Right forelimb (tissue), 1 donor: ENCODE measurements around the gene SFMBT2.

Experiments used
- DNase-seq: peaks from one replicate; pipeline ENCODE4 v3.0.0-alpha.2; 2018

Gene SFMBT2

GRCh38 chr10:7170626-7171322 lies 240.1 kb downstream of the SFMBT2 start:
- DNase-seq = no peak

DNA sequence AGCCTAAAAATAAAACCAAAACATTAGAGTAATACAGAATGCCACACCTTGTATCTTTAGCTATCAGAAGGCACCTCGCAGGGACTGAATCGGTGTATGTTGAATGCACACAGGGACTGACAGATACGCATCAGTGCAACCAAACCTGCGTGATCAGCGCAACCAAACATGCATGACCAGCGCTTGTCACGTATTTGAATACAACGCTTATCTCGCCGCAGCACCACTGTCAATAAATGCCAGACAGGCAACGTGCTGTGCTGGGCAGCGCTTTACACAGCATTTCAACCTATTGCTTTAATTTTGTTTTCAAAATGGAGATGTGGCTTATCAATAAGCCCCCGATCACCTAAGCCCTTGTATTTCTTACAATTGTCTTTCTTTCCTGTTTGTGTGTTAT lies 242.4 kb downstream of the SFMBT2 start:
- DNase-seq = no peak

- no peak for DNase-seq
These were observed 245.2 kb downstream of the SFMBT2 start for GRCh38 chr10:7165500-7166177.

DNA sequence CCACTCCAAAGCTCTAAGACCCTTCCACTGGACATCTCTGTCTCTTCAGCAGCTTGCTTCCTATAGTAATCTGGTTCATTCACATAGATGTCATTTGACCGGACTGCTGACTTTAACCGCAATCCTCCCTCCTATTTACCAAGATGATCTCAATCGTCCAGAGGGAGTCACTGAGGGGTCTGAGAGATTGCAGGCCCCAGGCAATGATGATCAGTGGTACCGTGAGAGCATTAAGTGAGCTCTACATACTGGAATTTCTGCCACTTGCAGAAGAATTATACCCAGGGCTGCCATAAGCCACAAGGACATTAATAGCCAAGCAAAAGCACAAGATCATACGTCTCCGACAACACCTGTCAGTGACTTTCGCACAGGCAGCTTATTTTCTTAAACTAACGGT lies 245.9 kb downstream of the SFMBT2 start:
- no peak for DNase-seq

DNA sequence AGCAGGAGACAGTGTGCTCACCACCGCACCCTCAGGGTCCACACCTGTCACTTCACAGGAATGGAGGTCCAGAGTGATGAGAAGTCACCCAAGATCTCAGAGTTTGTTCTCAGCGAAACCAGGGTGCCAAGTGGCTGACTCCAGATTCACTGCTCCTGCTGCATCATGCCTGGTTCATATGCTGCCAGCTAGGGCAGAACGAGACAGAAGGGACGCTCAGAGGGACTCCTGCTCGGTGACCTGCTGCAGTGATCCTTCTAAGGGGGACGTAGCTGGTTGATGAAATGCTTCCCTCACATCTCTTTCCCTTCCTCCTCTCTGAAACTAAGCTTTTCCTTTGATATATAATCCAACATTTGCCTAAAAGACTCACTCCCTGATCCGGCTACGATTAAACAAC lies 248.5 kb downstream of the SFMBT2 start:
- no peak for DNase-seq

DNA sequence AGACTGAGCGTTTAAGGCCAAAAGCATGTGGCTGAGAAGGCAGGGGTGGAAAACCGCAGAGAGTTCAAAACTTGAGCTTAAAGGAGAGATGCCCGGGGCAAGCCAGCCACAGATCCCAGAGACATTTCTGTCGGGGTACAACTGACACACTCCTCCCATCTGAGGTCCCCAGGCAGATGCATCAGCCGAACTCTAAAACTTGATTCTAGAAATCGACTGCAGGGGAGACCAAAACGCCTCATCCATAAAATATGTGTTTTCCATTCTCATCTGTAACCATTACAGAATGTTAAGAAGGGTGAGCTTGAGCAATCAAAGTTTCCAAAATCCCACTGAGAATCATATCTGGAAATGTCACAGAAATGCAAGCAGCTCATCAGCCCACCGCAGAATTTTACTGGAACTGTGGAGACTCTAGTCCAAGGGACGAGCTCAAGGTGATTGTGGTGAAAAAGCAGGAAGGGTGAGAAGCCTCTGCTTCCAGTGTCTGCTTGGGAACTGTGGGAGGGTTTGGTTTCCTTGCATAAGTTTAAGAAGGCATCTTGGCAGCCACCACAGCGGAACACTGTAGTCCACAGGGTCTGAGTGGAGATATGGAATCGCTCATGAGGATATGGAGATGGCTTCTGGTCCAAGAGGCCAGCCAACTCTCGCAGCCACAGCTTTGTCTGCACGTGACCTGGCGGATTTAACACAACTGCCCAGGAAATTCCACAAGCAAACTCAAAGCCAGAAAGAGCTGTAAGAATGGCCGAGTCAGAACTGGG lies 249.2 kb downstream of the SFMBT2 start:
- DNase-seq = no peak

- no peak for DNase-seq
These were observed 250.9 kb downstream of the SFMBT2 start for GRCh38 chr10:7159928-7160327.

GRCh38 chr10:7159517-7159916 lies 251.3 kb downstream of the SFMBT2 start:
- no peak for DNase-seq

DNA sequence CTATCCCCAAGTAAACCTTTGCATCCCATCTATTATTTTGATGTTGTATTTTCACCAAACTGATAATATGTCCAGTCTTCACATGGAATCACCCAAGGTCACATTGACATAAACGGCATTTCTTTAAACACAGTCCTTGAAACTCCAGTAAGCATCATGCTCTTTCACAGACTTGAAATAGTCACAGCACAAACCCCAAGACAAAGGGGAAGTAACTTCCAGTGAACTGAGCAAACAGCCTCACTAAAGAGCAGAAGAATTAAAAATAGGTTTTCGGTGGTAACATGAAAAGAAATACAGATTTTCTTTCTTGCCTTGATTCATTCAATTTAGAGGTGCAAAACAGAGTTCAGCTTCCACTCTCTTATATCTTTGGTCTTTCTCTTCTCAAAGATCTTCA lies 253.7 kb downstream of the SFMBT2 start:
- DNase-seq = no peak

DNA sequence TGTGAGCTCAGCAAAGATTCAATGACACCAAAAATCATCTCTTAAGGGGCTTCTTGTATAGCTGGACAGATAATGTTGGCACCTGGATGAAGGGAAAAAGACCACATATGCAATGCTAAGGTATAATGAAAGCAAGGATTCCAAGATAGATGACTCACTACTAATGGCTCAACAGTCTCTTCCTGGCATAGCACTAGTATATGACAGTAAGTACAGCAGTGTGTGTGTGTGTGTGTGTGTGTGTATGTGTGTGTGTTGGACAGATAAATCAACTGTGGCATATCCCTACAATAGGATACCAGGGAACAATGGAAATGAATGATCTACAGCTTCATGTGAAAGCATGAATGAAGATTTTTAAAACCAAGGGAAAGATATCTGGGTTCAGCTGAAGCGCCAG lies 257.1 kb downstream of the SFMBT2 start:
- DNase-seq = no peak

- no peak for DNase-seq
These were observed 257.9 kb downstream of the SFMBT2 start for GRCh38 chr10:7152982-7153381.

DNA sequence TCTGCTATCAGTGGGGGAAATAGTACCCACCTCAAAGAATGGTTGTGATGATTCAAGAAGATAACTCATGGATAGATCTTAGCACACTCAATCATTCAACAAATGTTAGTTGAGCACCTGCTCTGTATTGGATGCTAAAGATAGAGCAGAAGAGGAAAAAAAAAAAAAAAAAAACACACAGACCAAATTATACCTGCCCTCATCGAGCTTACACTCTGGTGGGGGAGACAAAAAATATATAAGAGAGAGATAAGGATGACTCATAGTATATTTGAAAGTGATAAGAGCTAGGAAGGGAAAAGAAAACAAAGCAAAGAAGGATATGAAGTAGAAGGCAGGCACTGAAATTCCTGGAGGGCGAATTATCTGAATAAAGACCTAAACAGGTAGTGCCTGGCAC lies 258.5 kb downstream of the SFMBT2 start:
- no peak for DNase-seq

DNA sequence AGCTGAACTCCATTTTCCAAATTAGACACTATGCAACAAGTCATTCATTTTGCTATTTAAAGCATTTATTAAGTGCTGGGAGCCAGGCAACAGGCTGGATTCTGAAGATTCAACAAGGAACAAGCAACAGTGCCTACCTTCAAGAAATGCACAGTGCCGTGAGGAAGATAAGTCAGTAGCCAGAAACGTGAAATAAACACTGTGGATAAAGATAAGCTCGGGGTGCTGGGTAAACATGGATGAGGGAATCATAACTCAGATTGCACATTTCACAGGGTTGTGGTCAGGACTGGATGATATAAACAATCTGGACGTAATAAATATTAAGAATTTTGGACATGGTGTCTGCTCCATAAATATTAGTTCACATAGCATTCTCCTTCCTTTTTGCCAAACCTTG lies 259.3 kb downstream of the SFMBT2 start:
- DNase-seq = no peak

DNA sequence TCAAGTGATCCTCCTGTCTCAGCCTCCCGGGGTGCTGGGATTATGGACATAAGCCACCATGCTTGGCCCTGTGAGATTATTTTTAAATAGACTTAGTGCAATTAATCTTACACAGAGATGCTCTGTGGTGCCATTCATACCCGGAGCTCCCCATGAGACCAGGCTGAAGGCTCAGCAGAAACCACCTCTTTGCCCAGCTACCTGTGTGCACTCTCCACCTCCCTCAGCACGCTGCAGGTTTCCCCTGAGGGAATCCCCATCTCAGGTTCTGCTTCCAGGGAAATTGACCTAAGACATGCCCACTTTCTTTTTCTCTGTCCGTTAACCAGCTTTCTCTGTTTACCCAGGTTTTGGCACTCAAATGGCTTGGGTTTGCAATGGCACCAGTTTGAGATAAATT lies 260.5 kb downstream of the SFMBT2 start:
- DNase-seq = no peak

DNA sequence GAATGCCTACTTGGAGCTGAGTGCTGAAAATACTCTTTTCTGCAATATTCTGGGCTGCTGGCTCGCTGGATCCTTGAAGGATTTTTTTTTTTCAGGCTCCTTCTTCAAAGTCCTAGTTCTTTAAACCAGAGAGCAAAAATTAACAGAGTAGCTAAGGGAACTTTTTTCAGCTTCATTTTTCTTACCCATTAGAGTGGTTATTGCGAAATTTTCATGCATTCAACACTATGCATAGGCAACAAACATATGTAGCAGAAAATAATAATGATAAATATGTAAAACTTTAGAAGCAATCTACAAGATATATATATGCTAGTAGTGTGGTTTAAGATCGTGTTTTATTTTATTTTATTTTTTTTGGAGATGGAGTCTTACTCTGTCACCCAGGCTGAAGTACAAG lies 264.6 kb downstream of the SFMBT2 start:
- no peak for DNase-seq

DNA sequence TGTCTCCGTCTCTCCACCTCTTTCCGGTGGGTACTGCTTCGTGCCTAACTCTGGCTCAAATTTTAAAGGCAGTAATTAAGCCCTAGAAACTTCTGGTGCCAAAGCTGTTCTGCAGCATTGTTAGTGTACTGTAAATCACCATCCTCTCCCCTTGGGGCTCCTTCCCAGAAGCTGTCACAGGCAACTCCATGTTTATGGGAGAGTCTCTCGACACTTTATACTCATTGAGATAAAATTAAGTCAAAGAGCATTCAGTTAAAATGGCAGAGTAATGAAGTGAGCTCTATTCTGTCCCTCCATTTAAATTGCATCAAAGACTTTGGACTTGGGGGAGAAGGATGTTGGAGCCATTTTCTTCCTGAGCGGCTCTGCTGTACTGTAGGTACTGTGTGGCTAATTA lies 274.8 kb downstream of the SFMBT2 start:
- no peak for DNase-seq

DNA sequence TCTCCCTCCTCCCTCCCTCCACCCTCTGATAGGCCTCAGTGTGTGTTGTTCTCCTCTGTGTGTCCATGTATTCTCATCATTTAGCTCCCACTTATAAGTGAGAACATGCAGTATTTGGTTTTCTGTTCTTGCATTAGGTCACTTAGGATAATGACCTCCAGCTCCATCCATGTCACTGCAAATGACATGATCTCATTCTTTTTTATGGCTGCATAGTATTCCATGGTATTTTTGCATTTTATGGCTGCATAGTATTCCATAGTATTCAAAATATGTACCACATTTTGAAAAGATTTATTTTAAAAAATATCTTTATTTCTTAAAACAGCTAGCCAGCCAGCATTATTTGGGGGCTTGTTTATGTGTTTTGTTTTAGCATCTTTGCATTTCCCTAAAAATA lies 275.6 kb downstream of the SFMBT2 start:
- no peak for DNase-seq

DNA sequence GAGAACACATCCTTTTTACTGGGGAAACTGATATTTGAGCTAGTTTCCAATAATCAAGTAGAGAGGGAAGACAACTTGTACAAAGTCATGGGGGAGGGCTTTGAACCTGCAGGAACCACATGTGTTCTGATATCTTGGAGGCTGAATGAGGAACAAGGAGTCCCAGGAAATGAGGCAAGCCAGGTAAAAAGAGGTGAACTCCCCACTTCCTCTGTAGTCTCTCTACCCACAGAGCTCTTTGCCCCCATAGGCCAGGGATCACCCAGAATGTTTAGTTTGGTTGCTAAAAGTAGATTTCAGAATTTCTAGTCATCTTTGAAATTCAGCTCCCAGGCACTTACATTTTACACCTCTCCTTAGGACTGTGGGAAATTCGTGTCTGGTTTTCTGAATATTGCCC lies 276.4 kb downstream of the SFMBT2 start:
- no peak for DNase-seq

GRCh38 chr10:7133958-7134357 lies 276.9 kb downstream of the SFMBT2 start:
- no peak for DNase-seq

GRCh38 chr10:7133278-7133677 lies 277.6 kb downstream of the SFMBT2 start:
- DNase-seq = no peak

GRCh38 chr10:7130191-7130911 lies 280.5 kb downstream of the SFMBT2 start:
- no peak for DNase-seq

DNA sequence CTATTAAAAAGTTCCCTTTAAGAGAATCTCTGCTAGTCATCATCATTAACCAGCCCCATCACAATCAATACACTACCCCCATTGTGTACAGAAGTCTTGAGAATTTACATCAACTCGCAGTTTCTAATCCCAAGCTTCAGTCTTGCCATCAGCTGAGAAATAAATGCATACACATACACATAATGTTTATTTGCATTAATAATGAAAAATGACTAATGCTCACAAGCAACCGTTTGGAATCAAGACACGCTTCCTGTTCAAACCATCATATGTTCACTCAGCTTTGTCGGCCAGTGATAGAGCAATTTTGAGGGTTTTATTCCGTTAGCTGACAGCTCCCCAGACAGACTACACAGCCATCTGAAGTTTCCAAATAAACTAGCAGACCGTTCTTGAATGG lies 287.1 kb downstream of the SFMBT2 start:
- no peak for DNase-seq

- no peak for DNase-seq
These were observed 288.3 kb downstream of the SFMBT2 start for GRCh38 chr10:7122561-7122960.
